K562 (cell line): ENCODE data around the gene SH2D3A. TPM values are rescaled to one million over a fixed set of nuclear protein-coding genes. Genes with fewer than 3 reads are reported as not detected.

Experiments
- ATAC-seq: fragments of 200-7000 bp; cut with Tn5 transposase; 3 replicates; pipeline ENCODE4 v1.9.1; 2020; ENCODE audit warnings: moderate library complexity
- BruUV-seq: library from RNA; stranded (reverse); fragments of 400-500 nt; replicated peaks from 2 replicates; lab custom pipeline; 2021; lab: Mats Ljungman, UMichigan
- CTCF ChIA-PET: fragments of 300-600 bp; formaldehyde crosslinking; extraction: SDS; loops from one replicate; lab custom pipeline; 2021; ENCODE audit warnings: low intra/inter-chr PET ratio; lab: Yijun Ruan, JAX
- POLR2A ChIA-PET: fragments of 300-600, 350-650 bp; sonication (Branson Sonifier 250); formaldehyde crosslinking; extraction: SDS; loops from one replicate; lab custom pipeline; 2021; ENCODE audit warnings: antibody characterized with exemption, inconsistent platforms; lab: Yijun Ruan, JAX
- DNase-seq, 4 experiments: peaks; one replicate each; pipeline versions ENCODE4 v3.0.0 to v3.0.0-alpha.2; 2011 to 2018; ENCODE audit warnings: low spot score in 3 of 4, mixed read lengths in 3 of 4; ENCODE audit errors: extremely low read depth in 1 of 4
- FAIRE-seq: peaks from 2 replicates; lab custom pipeline; 2011; peaks lifted over from hg19 to GRCh38; lab: Jason Lieb, UNC
- H2AFZ ChIP-seq: 2 replicates; pipeline ENCODE4 v1.6.0; 2011; ENCODE audit warnings: low read depth, low read length, control low read depth, inconsistent platforms
- H3K27ac ChIP-seq: fragments of 200-600 bp; 3 replicates; pipeline ENCODE4 v1.8.0; 2011; ENCODE audit warnings: low read depth, mild to moderate bottlenecking, control low read depth, inconsistent platforms, low read length, moderate library complexity, mixed read lengths; ENCODE audit errors: extremely low read depth
- H3K27me3 ChIP-seq, 2 experiments: fragments of 300-600 bp in 1 of 2; 2 replicates in 1 of 2; 3 replicates in 1 of 2; pipeline versions ENCODE4 v1.6.0 to v1.8.0; 2011; ENCODE audit warnings: inconsistent platforms in 2 of 2, low read length in 2 of 2, mild to moderate bottlenecking in 1 of 2, mixed read lengths in 1 of 2, moderate library complexity in 1 of 2; ENCODE audit not compliant: control insufficient read depth in 2 of 2, insufficient read depth in 2 of 2
- H3K36me3 ChIP-seq: fragments of 300-600 bp; 3 replicates; pipeline ENCODE4 v1.8.0; 2011; ENCODE audit warnings: mild to moderate bottlenecking, low read length, inconsistent platforms; ENCODE audit not compliant: control insufficient read depth, insufficient read depth
- H3K4me1 ChIP-seq, 2 experiments: fragments of 200-600 bp in 1 of 2; replicated peaks in 1 of 2; 2 replicates in 1 of 2; 3 replicates in 1 of 2; pipeline versions ENCODE4 v1.5.1 to v1.8.0; 2011; ENCODE audit warnings: inconsistent platforms in 2 of 2, low read length in 2 of 2, mild to moderate bottlenecking in 1 of 2, mixed read lengths in 1 of 2, moderate library complexity in 1 of 2; ENCODE audit not compliant: control insufficient read depth in 2 of 2, insufficient read depth in 2 of 2
- H3K4me2 ChIP-seq: 2 replicates; pipeline ENCODE4 v1.6.1; 2011; ENCODE audit warnings: low read length, control low read depth, inconsistent platforms, mixed read lengths; ENCODE audit not compliant: insufficient read depth
- H3K4me3 ChIP-seq: fragments of 200-600 bp; sonication (generic), shearing (Covaris generic); 2 replicates; pipeline ENCODE4 v1.5.1; 2016; ENCODE audit warnings: control low read depth, inconsistent platforms
- H3K79me2 ChIP-seq: fragments of 200-600 bp; 3 replicates; pipeline ENCODE4 v1.8.0; 2011; ENCODE audit warnings: low read length, inconsistent platforms; ENCODE audit not compliant: control insufficient read depth, insufficient read depth
- H3K9ac ChIP-seq, 2 experiments: 2 replicates each; pipeline versions ENCODE4 v1.6.0 to v1.6.1; 2011; ENCODE audit warnings: low read depth in 2 of 2, low read length in 2 of 2, control low read depth in 1 of 2, inconsistent platforms in 1 of 2, mild to moderate bottlenecking in 1 of 2, mixed read lengths in 1 of 2; ENCODE audit not compliant: insufficient read depth in 1 of 2
- H3K9me1 ChIP-seq: one replicate; pipeline ENCODE4 v1.6.0; 2011; ENCODE audit warnings: inconsistent platforms, mild to moderate bottlenecking, low read length, moderate library complexity; ENCODE audit not compliant: control insufficient read depth, insufficient read depth
- H3K9me3 ChIP-seq: replicated peaks from 2 replicates; pipeline ENCODE4 v1.5.1; 2011; ENCODE audit warnings: low read depth, low read length, inconsistent platforms; ENCODE audit not compliant: control insufficient read depth, insufficient read depth
- H4K20me1 ChIP-seq: replicated peaks from 2 replicates; pipeline ENCODE4 v1.6.1; 2011; ENCODE audit warnings: low read length, inconsistent platforms, mixed read lengths; ENCODE audit not compliant: control insufficient read depth, insufficient read depth
- CHD4 ChIP-seq: fragments of 200-600 bp; sonication (generic); IDR thresholded peaks from 3 replicates; pipeline ENCODE4 v1.6.1; 2012; ENCODE audit warnings: low read depth, mild to moderate bottlenecking, mixed read lengths, low read length, inconsistent platforms; ENCODE audit not compliant: insufficient read depth, insufficient replicate concordance, poor library complexity, severe bottlenecking
- DDX20 ChIP-seq: fragments of 450-650 bp; IDR thresholded peaks from 2 replicates; pipeline ENCODE4 v1.6.1; 2016; ENCODE audit warnings: missing genetic modification characterization, low read depth, mild to moderate bottlenecking, missing compliant biosample characterization, moderate library complexity
- ELF4 ChIP-seq: fragments of 450-650 bp; formaldehyde crosslinking; IDR thresholded peaks from 2 replicates; pipeline ENCODE4 v1.4.0; 2022; ENCODE audit warnings: missing genetic modification characterization
- MECOM ChIP-seq: fragments of 250-450 bp; sonication (Bioruptor Pico); IDR thresholded peaks from 2 replicates; pipeline ENCODE4 v1.8.0; 2022; ENCODE audit warnings: inconsistent platforms
- NFYB ChIP-seq: IDR thresholded peaks from 2 replicates; pipeline ENCODE4 v1.6.1; 2011; ENCODE audit warnings: mild to moderate bottlenecking, moderate library complexity; ENCODE audit not compliant: insufficient read length; ENCODE audit errors: extremely low read depth
- NR2F6 ChIP-seq: fragments of 450-650 bp; formaldehyde crosslinking; IDR thresholded peaks from 2 replicates; pipeline ENCODE4 v1.4.0; 2020; ENCODE audit warnings: mild to moderate bottlenecking
- OTX1 ChIP-seq: fragments of 450-650 bp; formaldehyde crosslinking; IDR thresholded peaks from 2 replicates; pipeline ENCODE4 v1.4.0; 2022; ENCODE audit warnings: mild to moderate bottlenecking
- RBM15 ChIP-seq: fragments of 200-400 bp; formaldehyde crosslinking; IDR thresholded peaks from 2 replicates; pipeline ENCODE4 v1.6.1; 2018; ENCODE audit warnings: mild to moderate bottlenecking, low read length, moderate library complexity; ENCODE audit not compliant: insufficient read depth
- SMARCA4 ChIP-seq: fragments of 450-650 bp; IDR thresholded peaks from 2 replicates; pipeline ENCODE4 v1.6.1; 2016
- SMARCA5 ChIP-seq: fragments of 450-650 bp; IDR thresholded peaks from 2 replicates; pipeline ENCODE4 v1.6.1; 2016
- TAF1 ChIP-seq: IDR thresholded peaks from 2 replicates; pipeline ENCODE4 v1.6.1; 2011; ENCODE audit warnings: mild to moderate bottlenecking, low read length, moderate library complexity; ENCODE audit not compliant: insufficient read depth, control insufficient read depth, severe bottlenecking; ENCODE audit errors: extremely low read depth
- XRCC4 ChIP-seq: IDR thresholded peaks from one replicate; pipeline ENCODE4 v1.6.1; 2011; ENCODE audit not compliant: insufficient read depth, insufficient read length; ENCODE audit errors: extremely low read depth
- ZNF184 ChIP-seq: sonication (generic); formaldehyde crosslinking; IDR thresholded peaks from 2 replicates; pipeline ENCODE4 v1.5.0; 2020; ENCODE audit warnings: missing genetic modification reagents
- ZSCAN32 ChIP-seq: fragments of 450-650 bp; formaldehyde crosslinking; IDR thresholded peaks from 2 replicates; pipeline ENCODE4 v1.4.0; 2020; ENCODE audit warnings: mild to moderate bottlenecking, moderate library complexity
- WGBS: fragments of 100-300 bp; shearing (Covaris generic); methylation state at CpG from one replicate; pipeline ENCODE4 v1.1.6; 2016; ENCODE audit warnings: low coverage, mixed read lengths; ENCODE audit not compliant: insufficient coverage; ENCODE audit errors: missing lambda C conversion rate; 5-methylcytosine and 5-hydroxymethylcytosine counted together
- in situ Hi-C: fragments of 300-500 bp; cut with MboI; formaldehyde crosslinking; loops from 4 replicates; pipeline ENCODE4 v1.15.0; 2018; ENCODE audit warnings: inconsistent platforms, mixed read lengths
- intact Hi-C: fragments of 100-400 bp; cut with micrococcal nuclease; formaldehyde crosslinking; loops from 2 replicates; pipeline ENCODE4 v1.14.2; 2022
- polyA plus RNA-seq, 8 experiments: library from polyadenylated mRNA; depleted of rRNA in 4 of 8; stranded (reverse) in 5 of 8; unstranded in 3 of 8; fragments of >200 nt; fragmentation: Nextera tagmentation in 2 of 8; fragmentation: Illumina TruSeq in 1 of 8; extraction: Ambion mirVana in 2 of 8; extraction: Trizol in 1 of 8; gene quantifications; 2 replicates each; pipeline versions ENCODE4 v1.2.1 to v1.2.3, GENCODE V29; 2011 to 2014; ENCODE audit warnings: inconsistent platforms in 1 of 8, missing spikeins in 1 of 8
- total RNA-seq, 7 experiments: library from RNA; depleted of rRNA in 6 of 7; stranded (reverse); fragments of >200 nt in 6 of 7; fragmentation: Illumina TruSeq in 2 of 7; extraction: Trizol in 2 of 7; gene quantifications; 2 replicates each; pipeline versions ENCODE4 v1.2.1 to v1.2.3, GENCODE V29; 2011 to 2021; ENCODE audit warnings: low replicate concordance in 1 of 7
- TF ChIP-seq, protein P1 (sequence below): fragments of 450-650 bp; conservative IDR thresholded peaks from 2 replicates; pipeline ENCODE4 v1.6.1; 2016; ENCODE audit warnings: missing genetic modification characterization, low read depth, mild to moderate bottlenecking, control low read depth, missing compliant biosample characterization
- TF ChIP-seq, protein P2 (sequence below): IDR thresholded peaks from 2 replicates; pipeline ENCODE4 v1.6.1; 2011; ENCODE audit not compliant: insufficient read length; ENCODE audit errors: extremely low read depth
- TF ChIP-seq, protein P3 (sequence below), 3 experiments: fragments of 200-800 bp in 1 of 3; sonication (Bioruptor generic) in 1 of 3; sonication (generic) in 1 of 3; formaldehyde crosslinking in 1 of 3; IDR thresholded peaks; 2 replicates each; pipeline versions ENCODE4 v1.6.1 to v1.8.0; 2016 to 2022; ENCODE audit warnings: mild to moderate bottlenecking in 2 of 3, missing compliant biosample characterization in 2 of 3, missing genetic modification characterization in 2 of 3, missing genetic modification reagents in 1 of 3
- TF ChIP-seq, protein P4 (sequence below): fragments of 250-450 bp; sonication (Bioruptor Pico); IDR thresholded peaks from 2 replicates; pipeline ENCODE4 v1.4.0; 2020; ENCODE audit warnings: mild to moderate bottlenecking

SH2D3A gene
- total and polyA plus RNA-seq, 9 of the 15 experiments (the other 6 are each of a cell fraction or from before 2014, with no cell fraction given) = 0.75 to 26.3 (median 8.9) TPM

DNA sequence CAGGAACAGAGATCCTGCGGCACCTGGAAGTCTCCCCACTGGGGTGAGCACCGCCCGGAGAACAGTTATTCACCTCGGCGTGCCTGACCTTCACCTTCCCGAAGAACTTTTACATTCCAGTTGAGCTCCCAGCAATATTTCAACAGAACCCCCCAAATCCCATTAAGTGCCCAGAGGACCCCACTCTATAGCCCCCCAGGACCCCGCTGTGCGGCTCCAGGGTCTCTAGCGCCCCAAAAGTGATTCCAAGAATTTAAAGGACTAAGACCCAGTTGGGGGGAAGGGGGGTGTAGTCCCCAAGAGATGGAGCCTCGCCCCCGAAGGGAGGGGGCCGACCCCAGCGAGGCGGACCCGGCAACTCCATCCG, 30.3 kb downstream of the SH2D3A start:
- no peaks in the 10 kb centered on the region for H3K9me1 ChIP-seq
- peaks cover 12% of the 10 kb centered on the region; the same call in 1 of the 3 replicates for H3K36me3 ChIP-seq
- DNase-seq = no peak
- peaks cover 46 to 75% of the 10 kb centered on the region in 2 experiments for H3K4me1 ChIP-seq
- H3K27me3 ChIP-seq = no peaks in the 10 kb centered on the region
- H3K4me3 ChIP-seq = peak overlapping the region; percentile 62
- no peaks in the 10 kb centered on the region for H4K20me1 ChIP-seq
- CTCF ChIA-PET = no interaction called here
- peak overlapping the region; percentile 88 for H2AFZ ChIP-seq
- peaks cover 44% of the 10 kb centered on the region for H3K79me2 ChIP-seq
- intact Hi-C loops (loop anchor here (1.0 to 10.0 kb wide), 5 partner anchors 16 to 222 kb away; partner anchors contain the start of gene VAV1), in situ Hi-C loops (no loop called here)
- POLR2A ChIA-PET = interaction anchor here (0.6 to 1.9 kb wide), 8 partner anchors 10 to 360 kb away, joined by 3 to 7 read pairs (median 4); no protein-coding TSS in a partner anchor
- ATAC-seq = peak; percentile 44; the same call in 2 of the 3 replicates
- peak overlapping the region; percentile 84 to 93 for H3K9ac ChIP-seq
- peak overlapping the region; percentile 92 for H3K4me2 ChIP-seq
- peak overlapping the region; percentile 91 for H3K27ac ChIP-seq
- 0% methylated on average over 11 of the region's 16 CpGs for WGBS
- no peaks in the 10 kb centered on the region for H3K9me3 ChIP-seq
- no TSS peak for BruUV-seq
- no peak for FAIRE-seq
- TF ChIP-seq ZNF184 (no peak), NR2F6 (CRISPR knock-in tag) (no peak), ELF4 (CRISPR knock-in tag) (no peak), RBM15 (no peak), XRCC4 (no peak), SMARCA5 (no peak), SMARCA4 (no peak), MECOM (CRISPR knock-in tag) (no peak), ZSCAN32 (CRISPR knock-in tag) (no peak), DDX20 (tag) (no peak), CHD4 (no peak), NFYB (no peak), OTX1 (CRISPR knock-in tag) (no peak), TAF1 (no peak)
- TF ChIP-seq, protein P1, sequence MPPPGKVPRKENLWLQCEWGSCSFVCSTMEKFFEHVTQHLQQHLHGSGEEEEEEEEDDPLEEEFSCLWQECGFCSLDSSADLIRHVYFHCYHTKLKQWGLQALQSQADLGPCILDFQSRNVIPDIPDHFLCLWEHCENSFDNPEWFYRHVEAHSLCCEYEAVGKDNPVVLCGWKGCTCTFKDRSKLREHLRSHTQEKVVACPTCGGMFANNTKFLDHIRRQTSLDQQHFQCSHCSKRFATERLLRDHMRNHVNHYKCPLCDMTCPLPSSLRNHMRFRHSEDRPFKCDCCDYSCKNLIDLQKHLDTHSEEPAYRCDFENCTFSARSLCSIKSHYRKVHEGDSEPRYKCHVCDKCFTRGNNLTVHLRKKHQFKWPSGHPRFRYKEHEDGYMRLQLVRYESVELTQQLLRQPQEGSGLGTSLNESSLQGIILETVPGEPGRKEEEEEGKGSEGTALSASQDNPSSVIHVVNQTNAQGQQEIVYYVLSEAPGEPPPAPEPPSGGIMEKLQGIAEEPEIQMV (tag) = peak; percentile 72; the same call in 1 of the 2 replicates
- TF ChIP-seq, protein P2, sequence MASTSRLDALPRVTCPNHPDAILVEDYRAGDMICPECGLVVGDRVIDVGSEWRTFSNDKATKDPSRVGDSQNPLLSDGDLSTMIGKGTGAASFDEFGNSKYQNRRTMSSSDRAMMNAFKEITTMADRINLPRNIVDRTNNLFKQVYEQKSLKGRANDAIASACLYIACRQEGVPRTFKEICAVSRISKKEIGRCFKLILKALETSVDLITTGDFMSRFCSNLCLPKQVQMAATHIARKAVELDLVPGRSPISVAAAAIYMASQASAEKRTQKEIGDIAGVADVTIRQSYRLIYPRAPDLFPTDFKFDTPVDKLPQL = no peak
- TF ChIP-seq, protein P3, sequence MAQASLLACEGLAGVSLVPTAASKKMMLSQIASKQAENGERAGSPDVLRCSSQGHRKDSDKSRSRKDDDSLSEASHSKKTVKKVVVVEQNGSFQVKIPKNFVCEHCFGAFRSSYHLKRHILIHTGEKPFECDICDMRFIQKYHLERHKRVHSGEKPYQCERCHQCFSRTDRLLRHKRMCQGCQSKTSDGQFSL (CRISPR knock-in tag; IDR thresholded peaks at IDR 0.05) = peak; percentile 74; the same call in 1 of the 2 replicates
- TF ChIP-seq, protein P3 (tag; IDR thresholded peaks at IDR 0.05) = peak in 1 of 2 experiments; percentile 65; a peak in 1 of 4 replicates
- TF ChIP-seq, protein P4, sequence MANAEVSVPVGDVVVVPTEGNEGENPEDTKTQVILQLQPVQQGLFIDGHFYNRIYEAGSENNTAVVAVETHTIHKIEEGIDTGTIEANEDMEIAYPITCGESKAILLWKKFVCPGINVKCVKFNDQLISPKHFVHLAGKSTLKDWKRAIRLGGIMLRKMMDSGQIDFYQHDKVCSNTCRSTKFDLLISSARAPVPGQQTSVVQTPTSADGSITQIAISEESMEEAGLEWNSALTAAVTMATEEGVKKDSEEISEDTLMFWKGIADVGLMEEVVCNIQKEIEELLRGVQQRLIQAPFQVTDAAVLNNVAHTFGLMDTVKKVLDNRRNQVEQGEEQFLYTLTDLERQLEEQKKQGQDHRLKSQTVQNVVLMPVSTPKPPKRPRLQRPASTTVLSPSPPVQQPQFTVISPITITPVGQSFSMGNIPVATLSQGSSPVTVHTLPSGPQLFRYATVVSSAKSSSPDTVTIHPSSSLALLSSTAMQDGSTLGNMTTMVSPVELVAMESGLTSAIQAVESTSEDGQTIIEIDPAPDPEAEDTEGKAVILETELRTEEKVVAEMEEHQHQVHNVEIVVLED (CRISPR knock-in tag) = no peak
